ENCODE measurements around the gene SEC22C. TPM values are rescaled to one million over a fixed set of nuclear protein-coding genes. Genes with fewer than 3 reads are reported as not detected.

SEC22C gene
- polyA plus RNA-seq, 3 donors: 15.3 to 28.4 (median 27.4) TPM

- no peaks in the 10 kb centered on the region for H3K36me3 ChIP-seq (replicated peaks in 1 of 2; ENCODE audit: control insufficient read depth in 1 of 2, insufficient read depth in 2 of 2, low read length in 2 of 2)
- TF ChIP-seq CTCF (IDR thresholded peaks at IDR 0.05): no peak
- peaks cover 45 to 50% of the 10 kb centered on the region in 2 donors for H3K4me1 ChIP-seq (ENCODE audit: control insufficient read depth in 1 of 2, insufficient read depth in 2 of 2, low read length in 2 of 2)
- DNase-seq: no peak
- H3K4me2 ChIP-seq (replicated peaks; ENCODE audit: extremely low read depth, low read length, poor library complexity, severe bottlenecking): peak overlapping the region; percentile 88
- H3K9ac ChIP-seq (ENCODE audit: insufficient read depth, low read length, poor library complexity, severe bottlenecking): no peak overlapping the region
- H3K27ac Mint-ChIP-seq: no peak overlapping the region
- H3K9me3 ChIP-seq (replicated peaks in 1 of 2; ENCODE audit: control insufficient read depth in 1 of 2, insufficient read depth in 1 of 2, low read length in 2 of 2): no peaks in the 10 kb centered on the region
- peaks cover 10 to 11% of the 10 kb centered on the region in 2 donors for H3K36me3 Mint-ChIP-seq
- H3K4me3 ChIP-seq (replicated peaks in 1 of 3; ENCODE audit: low read depth in 2 of 3, low read length in 3 of 3): peak overlapping the region in 1 of 3 experiments; percentile 89
- intact Hi-C loops (cut with micrococcal nuclease): loop anchor here (5.0 kb wide), 2 partner anchors 36 to 46 kb away; no protein-coding TSS in a partner anchor
- H3K4me1 Mint-ChIP-seq: peaks cover 45% of the 10 kb centered on the region
- peaks cover 0 to 4% (median 3%) of the 10 kb centered on the region in 7 donors for H3K9me3 Mint-ChIP-seq
- H3K27ac ChIP-seq (ENCODE audit: low read depth in 1 of 2, low read length in 2 of 2): no peak overlapping the region
- H3K4me3 Mint-ChIP-seq: peak overlapping the region in 1 of 2 donors; percentile 94
- H3K79me2 ChIP-seq (ENCODE audit: insufficient read depth, low read length): peaks cover 22% of the 10 kb centered on the region
- H4K20me1 ChIP-seq (ENCODE audit: insufficient read depth, low read length): peaks cover 27% of the 10 kb centered on the region
- H3K27me3 ChIP-seq (ENCODE audit: control insufficient read depth in 2 of 2, insufficient read depth in 2 of 2, low read length in 2 of 2): peaks cover 12 to 26% of the 10 kb centered on the region in 2 donors
- 54% methylated on average over 2 of the region's 4 CpGs for WGBS (ENCODE audit: insufficient coverage)
- H2AFZ ChIP-seq (ENCODE audit: insufficient read depth, low read depth, low read length, poor library complexity, severe bottlenecking): peak overlapping the region; percentile 84
- peaks cover 30 to 51% (median 34%) of the 10 kb centered on the region in 3 donors for H3K27me3 Mint-ChIP-seq (ENCODE audit: low read depth in 3 of 3)
These were observed 80.9 kb downstream of the SEC22C start for GRCh38 chr3:42500909-42501308.

- Histone ChIP-seq H3K79me2 (ENCODE audit: insufficient read depth, low read length) (peaks cover 17% of the 10 kb centered on the region), H3K4me1 (ENCODE audit: control insufficient read depth in 1 of 2, insufficient read depth in 2 of 2, low read length in 2 of 2) (peaks cover 37 to 42% of the 10 kb centered on the region in 2 donors), H3K27me3 (ENCODE audit: control insufficient read depth in 2 of 2, insufficient read depth in 2 of 2, low read length in 2 of 2) (peaks cover 12 to 26% of the 10 kb centered on the region in 2 donors), H3K4me3 (replicated peaks in 1 of 3; ENCODE audit: low read depth in 2 of 3, low read length in 3 of 3) (no peak overlapping the region), H3K9me3 (replicated peaks in 1 of 2; ENCODE audit: control insufficient read depth in 1 of 2, insufficient read depth in 1 of 2, low read length in 2 of 2) (no peaks in the 10 kb centered on the region), H3K36me3 (replicated peaks in 1 of 2; ENCODE audit: control insufficient read depth in 1 of 2, insufficient read depth in 2 of 2, low read length in 2 of 2) (no peaks in the 10 kb centered on the region), H2AFZ (ENCODE audit: insufficient read depth, low read depth, low read length, poor library complexity, severe bottlenecking) (no peak overlapping the region), H3K4me2 (replicated peaks; ENCODE audit: extremely low read depth, low read length, poor library complexity, severe bottlenecking) (no peak overlapping the region), H3K9ac (ENCODE audit: insufficient read depth, low read length, poor library complexity, severe bottlenecking) (no peak overlapping the region), H4K20me1 (ENCODE audit: insufficient read depth, low read length) (peaks cover 20% of the 10 kb centered on the region), H3K27ac (ENCODE audit: low read depth in 1 of 2, low read length in 2 of 2) (no peak overlapping the region)
- no CpG with 5 or more reads among the region's 2 CpGs for WGBS (ENCODE audit: insufficient coverage)
- no peak overlapping the region for H3K27ac Mint-ChIP-seq
- peaks cover 0 to 4% (median 3%) of the 10 kb centered on the region in 7 donors for H3K9me3 Mint-ChIP-seq
- no peak for DNase-seq
- H3K27me3 Mint-ChIP-seq (ENCODE audit: low read depth in 3 of 3): peaks cover 30 to 54% (median 34%) of the 10 kb centered on the region in 3 donors
- no peak for TF ChIP-seq CTCF (IDR thresholded peaks at IDR 0.05)
- peak overlapping the region in 1 of 2 donors; percentile 94 for H3K4me3 Mint-ChIP-seq
- H3K36me3 Mint-ChIP-seq: peaks cover 9 to 10% of the 10 kb centered on the region in 2 donors
- H3K4me1 Mint-ChIP-seq: peaks cover 37% of the 10 kb centered on the region
- intact Hi-C loops (cut with micrococcal nuclease): loop anchor here (5.0 kb wide), 2 partner anchors 37 to 47 kb away; no protein-coding TSS in a partner anchor
These were observed 81.7 kb downstream of the SEC22C start for GRCh38 chr3:42500091-42500490.
